ENCODE measurements around the gene TMEM237. TPM values are rescaled to one million over a fixed set of nuclear protein-coding genes. Genes with fewer than 3 reads are reported as not detected.

TMEM237 gene
- polyA plus RNA-seq, 1 donor, result 15.4 TPM

DNA sequence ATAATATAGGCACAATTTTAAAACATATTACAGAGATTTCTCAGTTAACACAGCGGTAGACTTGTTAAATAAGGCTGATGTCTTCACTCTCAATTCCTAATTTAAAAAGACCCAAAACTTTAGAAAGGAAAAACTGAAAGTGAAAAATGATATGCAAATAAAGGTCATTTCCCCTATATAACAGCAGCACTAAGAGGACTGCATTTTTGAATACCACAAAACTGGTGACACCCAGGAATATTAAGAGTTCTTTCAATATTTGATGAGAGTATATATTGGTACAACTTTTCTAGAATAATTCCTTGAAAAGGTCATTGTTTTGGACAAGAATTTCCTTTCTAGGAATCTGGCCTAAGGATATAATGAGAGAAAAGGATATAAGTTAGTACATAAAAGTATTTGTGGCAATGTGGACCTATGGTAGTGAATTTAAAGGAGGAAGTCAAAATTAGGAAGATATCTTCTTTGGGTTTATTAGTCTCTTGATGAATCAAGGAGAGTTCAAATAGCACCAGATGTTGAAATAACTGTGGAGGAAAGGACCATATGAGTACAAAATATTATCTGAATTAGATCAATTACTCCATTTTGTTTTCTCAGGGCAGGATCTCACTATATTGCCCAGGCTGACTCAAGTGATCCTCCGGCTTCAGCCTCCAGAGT is 70.3 kb downstream of the TMEM237 start:
- no peaks in the 10 kb centered on the region for H3K4me1 ChIP-seq (ENCODE audit: control insufficient read depth, insufficient read depth, low read length)
- no peaks in the 10 kb centered on the region for H3K9me3 ChIP-seq (ENCODE audit: control insufficient read depth, low read depth, low read length)
- no peak overlapping the region for H3K27ac ChIP-seq (ENCODE audit: low read length)
- WGBS (ENCODE audit: insufficient coverage, low lambda C conversion rate), result no CpG with 5 or more reads among the region's 2 CpGs
- no peak overlapping the region for H3K4me3 ChIP-seq (ENCODE audit: low read length)
- H3K27me3 ChIP-seq (ENCODE audit: control insufficient read depth, insufficient read depth, low read length), result no peaks in the 10 kb centered on the region
- H3K36me3 ChIP-seq (ENCODE audit: control insufficient read depth, insufficient read depth, low read length), result no peaks in the 10 kb centered on the region
- no peak for DNase-seq

Other genes with a start within 250 kb of the TMEM237 start
- gene TRAK2, start 192.0 kb downstream of the TMEM237 start, polyA plus RNA-seq, result 24.5 TPM
- 65.5 TPM for gene STRADB, start 191.8 kb downstream of the TMEM237 start, polyA plus RNA-seq
- gene MPP4, start 55.1 kb upstream of the TMEM237 start, polyA plus RNA-seq, result 0.24 TPM
- gene ALS2, start 137.4 kb upstream of the TMEM237 start, polyA plus RNA-seq, result 29.8 TPM
- gene CDK15, start 163.0 kb upstream of the TMEM237 start, polyA plus RNA-seq, result 0.24 TPM